NAMALWA (cell line): ENCODE results near the gene CDC16.
"Not testable (repeated sequence)": the region's sequence is repeated elsewhere in the genome, so short reads cannot be mapped to it uniquely, and the experiment has no call there.

Experiments
- DNase-seq: peaks from one replicate; pipeline ENCODE4 v3.0.0-alpha.2; 2015; ENCODE audit warnings: low spot score

The CDC16 gene

GRCh38 chr13:114264313-114264712 is 29.6 kb downstream of the CDC16 start:
- DNase-seq, result not testable (repeated sequence)

- DNase-seq, result no peak
Observed at GRCh38 chr13:114264886-114265611, 30.4 kb downstream of the CDC16 start.

GRCh38 chr13:114266241-114266640 is 31.5 kb downstream of the CDC16 start:
- DNase-seq, result no peak

- peak; percentile 22 for DNase-seq
Observed at GRCh38 chr13:114268344-114269280, 33.9 kb downstream of the CDC16 start.

GRCh38 chr13:114269281-114269770 is 34.6 kb downstream of the CDC16 start:
- DNase-seq, result no peak

- no peak for DNase-seq
Observed at GRCh38 chr13:114272977-114273376, 38.3 kb downstream of the CDC16 start.

GRCh38 chr13:114275304-114275703 is 40.6 kb downstream of the CDC16 start:
- no peak for DNase-seq

- no peak for DNase-seq
Observed at GRCh38 chr13:114279146-114279545, 44.4 kb downstream of the CDC16 start.

- DNase-seq, result peak; percentile 51
Observed at GRCh38 chr13:114279758-114280355, 45.2 kb downstream of the CDC16 start.

- peak; percentile 95 for DNase-seq
Observed at GRCh38 chr13:114281351-114282040, 46.8 kb downstream of the CDC16 start, which contains the start of gene UPF3A. TSS of gene UPF3A (plus strand) at chr13:114281601. CDS start at chr13:114281640, 39 bp downstream.

- peak; percentile 91 for DNase-seq
Observed at GRCh38 chr13:114282041-114282670, 47.5 kb downstream of the CDC16 start.

GRCh38 chr13:114283576-114283975 is 48.9 kb downstream of the CDC16 start:
- peak; percentile 21 for DNase-seq

GRCh38 chr13:114284680-114285079 is 50.0 kb downstream of the CDC16 start:
- DNase-seq, result no peak

GRCh38 chr13:114285166-114285808 is 50.6 kb downstream of the CDC16 start:
- DNase-seq, result no peak

GRCh38 chr13:114286808-114287207 is 52.1 kb downstream of the CDC16 start:
- no peak for DNase-seq

- no peak for DNase-seq
Observed at GRCh38 chr13:114288157-114288591, 53.5 kb downstream of the CDC16 start.

GRCh38 chr13:114296448-114296847 is 61.8 kb downstream of the CDC16 start:
- DNase-seq, result no peak

GRCh38 chr13:114296902-114297301 is 62.2 kb downstream of the CDC16 start:
- DNase-seq, result no peak

GRCh38 chr13:114298866-114299265 is 64.2 kb downstream of the CDC16 start:
- no peak for DNase-seq

- no peak for DNase-seq
Observed at GRCh38 chr13:114299604-114300305, 65.1 kb downstream of the CDC16 start.
